ENCODE results near the gene PLSCR2. TPM values are rescaled to one million over a fixed set of nuclear protein-coding genes. Genes with fewer than 3 reads are reported as not detected.

The PLSCR2 gene
- total and polyA plus RNA-seq, 9 of the 15 experiments (the other 6 are each of a cell fraction or from before 2014, with no cell fraction given), result 0.07 to 0.49 (median 0.25) TPM; not detected in 4

DNA sequence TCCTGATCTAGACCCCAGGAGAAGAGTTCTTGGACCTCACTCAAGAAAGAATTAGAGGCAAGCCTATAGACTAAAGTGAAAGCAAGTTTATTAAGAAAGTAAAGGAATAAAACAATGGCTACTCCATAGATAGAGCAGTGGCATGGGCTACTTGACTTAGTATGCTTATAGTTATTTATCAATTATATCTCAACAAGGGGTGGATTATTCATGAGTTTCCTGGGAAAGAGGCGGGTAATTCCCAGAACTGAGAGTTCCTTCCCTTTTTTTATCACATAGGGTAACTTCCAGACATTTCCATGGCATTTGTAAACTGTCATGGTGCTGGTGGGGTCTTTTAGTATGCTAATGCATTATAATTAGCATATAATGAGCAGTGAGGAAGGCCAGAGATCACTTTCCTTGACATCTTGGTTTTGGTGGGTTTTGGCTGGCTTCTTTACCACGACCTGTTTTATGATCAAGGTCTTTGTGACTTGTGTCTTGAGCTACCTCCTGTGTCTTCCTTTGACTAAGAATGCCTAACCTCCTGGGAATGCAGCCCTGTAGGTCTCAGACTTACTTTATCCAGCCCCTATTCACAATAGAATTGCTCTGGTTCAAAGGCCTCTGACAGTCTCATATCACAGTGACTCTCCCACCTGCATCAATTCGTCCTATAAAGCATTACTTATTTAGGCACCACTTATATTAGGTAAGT is 35.3 kb upstream of the PLSCR2 start (continued):
- TF ChIP-seq, protein P1, sequence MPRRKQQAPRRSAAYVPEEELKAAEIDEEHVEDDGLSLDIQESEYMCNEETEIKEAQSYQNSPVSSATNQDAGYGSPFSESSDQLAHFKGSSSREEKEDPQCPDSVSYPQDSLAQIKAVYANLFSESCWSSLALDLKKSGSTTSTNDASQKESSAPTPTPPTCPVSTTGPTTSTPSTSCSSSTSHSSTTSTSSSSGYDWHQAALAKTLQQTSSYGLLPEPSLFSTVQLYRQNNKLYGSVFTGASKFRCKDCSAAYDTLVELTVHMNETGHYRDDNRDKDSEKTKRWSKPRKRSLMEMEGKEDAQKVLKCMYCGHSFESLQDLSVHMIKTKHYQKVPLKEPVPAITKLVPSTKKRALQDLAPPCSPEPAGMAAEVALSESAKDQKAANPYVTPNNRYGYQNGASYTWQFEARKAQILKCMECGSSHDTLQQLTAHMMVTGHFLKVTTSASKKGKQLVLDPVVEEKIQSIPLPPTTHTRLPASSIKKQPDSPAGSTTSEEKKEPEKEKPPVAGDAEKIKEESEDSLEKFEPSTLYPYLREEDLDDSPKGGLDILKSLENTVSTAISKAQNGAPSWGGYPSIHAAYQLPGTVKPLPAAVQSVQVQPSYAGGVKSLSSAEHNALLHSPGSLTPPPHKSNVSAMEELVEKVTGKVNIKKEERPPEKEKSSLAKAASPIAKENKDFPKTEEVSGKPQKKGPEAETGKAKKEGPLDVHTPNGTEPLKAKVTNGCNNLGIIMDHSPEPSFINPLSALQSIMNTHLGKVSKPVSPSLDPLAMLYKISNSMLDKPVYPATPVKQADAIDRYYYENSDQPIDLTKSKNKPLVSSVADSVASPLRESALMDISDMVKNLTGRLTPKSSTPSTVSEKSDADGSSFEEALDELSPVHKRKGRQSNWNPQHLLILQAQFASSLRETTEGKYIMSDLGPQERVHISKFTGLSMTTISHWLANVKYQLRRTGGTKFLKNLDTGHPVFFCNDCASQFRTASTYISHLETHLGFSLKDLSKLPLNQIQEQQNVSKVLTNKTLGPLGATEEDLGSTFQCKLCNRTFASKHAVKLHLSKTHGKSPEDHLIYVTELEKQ (CRISPR knock-in tag; IDR thresholded peaks at IDR 0.05), result no peak
- TF ChIP-seq, protein P2, sequence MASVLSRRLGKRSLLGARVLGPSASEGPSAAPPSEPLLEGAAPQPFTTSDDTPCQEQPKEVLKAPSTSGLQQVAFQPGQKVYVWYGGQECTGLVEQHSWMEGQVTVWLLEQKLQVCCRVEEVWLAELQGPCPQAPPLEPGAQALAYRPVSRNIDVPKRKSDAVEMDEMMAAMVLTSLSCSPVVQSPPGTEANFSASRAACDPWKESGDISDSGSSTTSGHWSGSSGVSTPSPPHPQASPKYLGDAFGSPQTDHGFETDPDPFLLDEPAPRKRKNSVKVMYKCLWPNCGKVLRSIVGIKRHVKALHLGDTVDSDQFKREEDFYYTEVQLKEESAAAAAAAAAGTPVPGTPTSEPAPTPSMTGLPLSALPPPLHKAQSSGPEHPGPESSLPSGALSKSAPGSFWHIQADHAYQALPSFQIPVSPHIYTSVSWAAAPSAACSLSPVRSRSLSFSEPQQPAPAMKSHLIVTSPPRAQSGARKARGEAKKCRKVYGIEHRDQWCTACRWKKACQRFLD (CRISPR knock-in tag; IDR thresholded peaks at IDR 0.05), result no peak
- TF ChIP-seq, protein P3, sequence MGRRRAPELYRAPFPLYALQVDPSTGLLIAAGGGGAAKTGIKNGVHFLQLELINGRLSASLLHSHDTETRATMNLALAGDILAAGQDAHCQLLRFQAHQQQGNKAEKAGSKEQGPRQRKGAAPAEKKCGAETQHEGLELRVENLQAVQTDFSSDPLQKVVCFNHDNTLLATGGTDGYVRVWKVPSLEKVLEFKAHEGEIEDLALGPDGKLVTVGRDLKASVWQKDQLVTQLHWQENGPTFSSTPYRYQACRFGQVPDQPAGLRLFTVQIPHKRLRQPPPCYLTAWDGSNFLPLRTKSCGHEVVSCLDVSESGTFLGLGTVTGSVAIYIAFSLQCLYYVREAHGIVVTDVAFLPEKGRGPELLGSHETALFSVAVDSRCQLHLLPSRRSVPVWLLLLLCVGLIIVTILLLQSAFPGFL (CRISPR knock-in tag; IDR thresholded peaks at IDR 0.05), result no peak
- TF ChIP-seq, protein P4, sequence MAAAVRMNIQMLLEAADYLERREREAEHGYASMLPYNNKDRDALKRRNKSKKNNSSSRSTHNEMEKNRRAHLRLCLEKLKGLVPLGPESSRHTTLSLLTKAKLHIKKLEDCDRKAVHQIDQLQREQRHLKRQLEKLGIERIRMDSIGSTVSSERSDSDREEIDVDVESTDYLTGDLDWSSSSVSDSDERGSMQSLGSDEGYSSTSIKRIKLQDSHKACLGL (CRISPR knock-in tag; IDR thresholded peaks at IDR 0.05; ENCODE audit: borderline replicate concordance, poor library complexity, severe bottlenecking), result no peak
- TF ChIP-seq, protein P5, sequence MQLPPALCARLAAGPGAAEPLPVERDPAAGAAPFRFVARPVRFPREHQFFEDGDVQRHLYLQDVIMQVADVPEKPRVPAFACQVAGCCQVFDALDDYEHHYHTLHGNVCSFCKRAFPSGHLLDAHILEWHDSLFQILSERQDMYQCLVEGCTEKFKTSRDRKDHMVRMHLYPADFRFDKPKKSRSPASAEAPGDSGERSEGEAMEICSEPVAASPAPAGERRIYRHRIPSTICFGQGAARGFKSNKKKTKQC (CRISPR knock-in tag; IDR thresholded peaks at IDR 0.05), result no peak
- TF ChIP-seq NRF1 (conservative IDR thresholded peaks at IDR 0.05 in 1 of 2, IDR thresholded peaks at IDR 0.05 in 1 of 2), result no peak
